GM18867 (cell line): ENCODE measurements around the gene CSN3.
"Not testable (repeated sequence)": the region's sequence is repeated elsewhere in the genome, so short reads cannot be mapped to it uniquely, and the experiment has no call there.

Source experiments
- ATAC-seq: cut with Tn5 transposase; IDR thresholded peaks from one replicate; pipeline ENCODE4 v1.9.1; 2021; ENCODE audit warnings: mild to moderate bottlenecking, moderate library complexity; ENCODE audit not compliant: unreplicated experiment

Gene CSN3

GRCh38 chr4:70242297-70242696 lies at the start of gene CSN3:
TSS of gene CSN3 (plus strand) at chr4:70242597. CDS start at chr4:70244820, 2,223 bp downstream.
- not testable (repeated sequence) for ATAC-seq

- ATAC-seq = no peak
Observed at GRCh38 chr4:70192895-70193294, 49.5 kb upstream of the CSN3 start.

- ATAC-seq = no peak
Observed at GRCh38 chr4:70195425-70195824, 47.0 kb upstream of the CSN3 start, which contains the start of gene ODAM. TSS of gene ODAM (plus strand) at chr4:70195725. CDS start at chr4:70196544, 819 bp downstream.

DNA sequence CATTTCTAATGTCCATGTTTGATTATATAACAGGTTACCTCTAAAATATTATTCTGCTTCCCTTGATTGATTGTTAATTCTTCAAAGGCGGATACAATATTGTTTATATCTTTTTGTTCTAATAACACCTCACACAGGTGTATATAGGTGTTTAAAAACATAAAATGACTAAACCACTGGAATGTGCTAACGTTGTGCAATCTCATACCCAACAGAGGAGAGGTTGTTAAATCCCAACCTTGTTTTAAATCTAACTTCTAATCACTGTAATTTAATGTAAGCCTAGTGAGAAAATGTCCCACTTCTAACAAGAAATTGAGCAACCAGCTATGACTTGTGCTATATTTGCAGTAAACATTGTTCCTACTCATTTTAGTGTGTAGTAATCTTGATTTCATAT lies 45.5 kb upstream of the CSN3 start:
- ATAC-seq = no peak

DNA sequence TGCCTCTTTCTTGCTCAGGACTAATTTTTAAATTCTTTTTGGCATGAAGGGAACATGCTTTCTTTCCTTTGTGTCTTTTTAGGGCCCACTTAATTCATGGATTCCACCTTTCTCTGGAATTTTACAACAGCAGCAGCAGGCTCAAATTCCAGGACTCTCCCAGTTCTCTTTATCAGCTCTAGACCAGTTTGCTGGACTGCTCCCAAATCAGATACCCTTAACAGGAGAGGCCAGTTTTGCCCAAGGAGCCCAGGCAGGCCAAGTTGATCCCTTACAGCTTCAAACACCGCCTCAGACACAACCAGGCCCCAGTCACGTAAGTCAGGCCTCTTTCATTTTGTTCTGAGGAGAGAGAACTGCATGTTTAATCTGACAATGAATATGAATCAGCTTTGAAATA lies 44.6 kb upstream of the CSN3 start:
- no peak for ATAC-seq

GRCh38 chr4:70203601-70204000 lies 38.8 kb upstream of the CSN3 start:
- ATAC-seq = no peak

GRCh38 chr4:70212752-70213151 lies 29.6 kb upstream of the CSN3 start:
- ATAC-seq = not testable (repeated sequence)

DNA sequence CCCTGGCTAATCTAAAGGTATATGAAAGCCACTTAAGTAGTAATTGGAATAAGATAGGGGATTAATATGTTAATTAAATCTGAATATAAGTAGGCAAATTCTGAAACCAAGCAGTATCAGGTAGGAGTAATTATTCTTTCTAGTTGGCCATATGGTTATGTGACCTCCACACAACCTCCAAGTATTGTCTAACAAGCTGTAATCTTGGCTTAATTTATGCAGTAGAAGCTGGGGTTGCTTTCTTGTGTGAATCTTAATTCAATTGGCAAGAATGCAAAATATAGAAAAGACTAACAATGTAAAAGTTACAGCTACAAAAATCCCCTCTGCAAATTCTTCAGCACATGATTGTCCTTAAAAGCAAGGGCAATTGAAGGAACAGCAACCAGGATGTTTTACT lies 26.3 kb upstream of the CSN3 start:
- not testable (repeated sequence) for ATAC-seq

GRCh38 chr4:70216550-70216949 lies 25.8 kb upstream of the CSN3 start:
- ATAC-seq = not testable (repeated sequence)

- not testable (repeated sequence) for ATAC-seq
Observed at GRCh38 chr4:70221389-70221788, 21.0 kb upstream of the CSN3 start.

- ATAC-seq = not testable (repeated sequence)
Observed at GRCh38 chr4:70221818-70222217, 20.6 kb upstream of the CSN3 start.

GRCh38 chr4:70225824-70226223 lies 16.6 kb upstream of the CSN3 start, which contains the start of gene FDCSP:
TSS of gene FDCSP (plus strand) at chr4:70226124. CDS start at chr4:70231195, 5,071 bp downstream.
- ATAC-seq = no peak

- no peak for ATAC-seq
Observed at GRCh38 chr4:70236125-70236524, 6.3 kb upstream of the CSN3 start.

GRCh38 chr4:70239131-70239883 lies 3.1 kb upstream of the CSN3 start:
- ATAC-seq = no peak

DNA sequence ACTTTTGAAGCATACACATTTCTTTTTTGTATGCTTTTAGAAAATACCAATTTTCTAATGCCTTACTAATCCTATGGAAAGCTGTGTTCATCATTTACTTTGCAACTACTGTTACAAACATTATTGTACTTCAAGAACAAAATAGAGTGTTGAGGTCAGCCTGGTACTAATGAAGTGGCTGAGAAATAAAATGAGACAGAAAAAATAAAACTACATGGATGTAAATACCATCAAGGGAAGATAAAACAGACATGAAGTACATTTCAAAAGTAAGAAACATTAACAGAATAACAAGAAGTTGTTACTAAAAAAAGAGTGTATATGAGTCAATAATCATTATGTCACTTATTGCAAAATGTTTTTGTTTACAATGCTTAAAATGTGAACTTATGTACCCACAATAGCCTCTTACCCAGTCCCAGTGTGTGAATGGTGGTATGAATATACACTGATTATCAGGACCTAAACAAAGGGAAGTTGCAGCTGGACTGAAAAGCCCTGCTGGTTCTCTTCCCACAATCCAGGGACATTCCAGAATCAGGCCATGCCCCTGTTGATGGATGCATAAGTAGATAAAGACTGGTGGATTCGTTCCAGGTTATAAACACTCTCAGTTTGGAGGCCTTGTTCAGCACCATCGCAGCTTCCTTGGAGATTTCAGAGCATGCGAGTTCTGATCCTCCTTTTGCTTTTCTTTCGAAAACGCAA lies 2.4 kb upstream of the CSN3 start:
- no peak for ATAC-seq

DNA sequence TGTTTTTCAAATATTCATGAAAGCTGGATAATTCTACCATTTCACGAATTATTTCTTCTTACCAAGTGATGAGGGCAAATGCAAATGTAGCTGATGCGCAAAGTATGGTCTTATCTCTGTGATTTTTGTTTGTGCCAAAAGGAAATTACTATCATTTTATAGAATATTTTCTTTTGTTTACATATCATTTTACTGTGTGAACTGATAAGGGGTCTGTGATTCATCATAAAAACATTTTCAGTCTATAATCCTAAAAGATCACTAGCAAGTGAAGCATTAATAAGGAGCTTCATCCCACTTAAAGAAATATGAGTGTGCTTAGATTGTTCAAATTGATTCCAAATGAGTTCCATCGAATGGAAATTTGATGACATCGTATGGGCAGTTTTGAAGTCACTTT lies 694 bp downstream of the CSN3 start:
- no peak for ATAC-seq

GRCh38 chr4:70251250-70251944 lies 9.0 kb downstream of the CSN3 start:
- ATAC-seq = no peak

DNA sequence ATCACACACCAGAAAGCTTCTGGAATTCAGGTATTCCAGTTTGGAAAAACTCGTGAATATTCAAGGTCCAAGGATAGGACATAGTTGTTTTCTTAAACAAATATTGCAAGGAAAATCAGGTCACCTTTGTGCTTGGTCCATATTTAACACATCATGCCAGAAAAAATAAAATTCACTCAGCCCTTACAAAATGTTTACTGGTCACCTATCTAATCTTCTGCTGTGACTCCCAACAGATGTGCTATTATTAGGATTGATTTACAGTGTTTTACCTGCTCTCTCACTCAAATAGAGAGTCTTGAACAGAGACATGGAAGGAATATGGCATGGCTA lies 9.5 kb downstream of the CSN3 start:
- no peak for ATAC-seq

- no peak for ATAC-seq
Observed at GRCh38 chr4:70269674-70270073, 27.3 kb downstream of the CSN3 start.

GRCh38 chr4:70277121-70277520 lies 34.7 kb downstream of the CSN3 start:
- ATAC-seq = no peak

DNA sequence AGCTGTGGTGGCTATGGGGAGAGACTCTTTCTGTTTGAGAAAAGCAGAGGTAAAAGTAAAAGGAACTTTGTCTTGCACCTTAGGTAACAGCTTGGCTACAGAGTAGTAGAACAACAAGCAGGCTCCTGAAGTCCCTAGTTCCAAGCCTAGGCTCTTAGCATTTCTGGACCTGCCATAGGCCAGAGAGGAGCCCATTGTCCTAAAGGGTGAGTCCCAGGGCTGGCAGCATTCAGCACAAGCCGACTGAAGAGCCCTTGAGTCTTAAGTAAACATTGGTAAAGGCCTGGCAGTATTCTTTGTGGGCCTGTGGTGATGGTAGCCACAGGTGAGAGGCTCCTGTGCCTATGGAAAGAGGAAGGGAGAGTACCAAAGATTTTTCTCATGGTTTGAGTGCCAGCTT lies 38.2 kb downstream of the CSN3 start:
- ATAC-seq = no peak

GRCh38 chr4:70288651-70289050 lies 46.3 kb downstream of the CSN3 start:
- ATAC-seq = no peak
